ENCODE data around the gene SURF6.
"Not testable (repeated sequence)": the region's sequence is repeated elsewhere in the genome, so short reads cannot be mapped to it uniquely, and the experiment has no call there.

Gene SURF6

DNA sequence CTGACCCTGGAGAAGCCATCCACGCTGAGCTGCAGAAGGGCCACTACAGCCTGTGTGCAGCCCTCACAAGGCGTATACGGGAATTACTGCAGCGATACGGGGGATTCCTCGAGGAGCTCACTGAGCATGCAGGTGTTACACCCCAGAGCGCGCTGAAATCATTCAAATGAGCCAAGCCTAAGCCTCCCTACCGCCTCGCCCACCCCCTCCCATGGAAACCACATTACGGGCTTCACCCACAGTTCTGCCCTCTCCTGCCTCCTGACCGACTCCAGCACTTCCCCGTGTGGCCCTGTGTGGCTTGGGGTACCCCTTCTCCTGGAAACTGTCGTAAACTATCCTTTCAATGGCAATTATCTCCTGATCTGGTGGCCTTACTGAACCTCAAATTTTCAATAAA is 13.3 kb downstream of the SURF6 start:
- DNase-seq, result no peak

DNA sequence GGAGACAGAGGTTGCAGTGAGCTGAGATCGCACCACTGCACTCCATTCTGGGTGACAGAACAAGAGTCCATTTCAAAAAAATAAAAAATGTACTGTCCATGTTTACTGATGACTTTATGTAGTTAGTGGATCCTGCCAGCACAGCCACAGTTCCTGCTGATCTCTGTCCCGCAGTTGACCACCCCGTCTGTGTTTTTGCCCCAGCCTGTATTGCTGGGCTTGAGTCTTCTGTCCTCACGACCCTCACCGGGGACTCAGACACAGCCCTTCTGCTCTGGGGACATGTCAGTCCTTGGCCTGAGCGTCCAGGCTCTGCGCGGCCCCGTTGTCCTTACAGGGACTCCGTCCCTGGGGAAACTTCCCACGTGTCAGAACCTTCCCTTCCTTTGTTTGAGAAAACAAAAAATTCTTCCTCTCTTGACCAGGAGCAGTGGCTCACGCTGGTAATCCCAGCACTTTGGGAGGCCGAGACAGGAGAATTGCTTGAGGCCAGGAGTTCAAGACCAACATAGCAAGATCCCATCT is 14.5 kb downstream of the SURF6 start:
- no peak for DNase-seq

- DNase-seq, result no peak
These were observed 15.5 kb downstream of the SURF6 start for GRCh38 chr9:133320421-133320881.

DNA sequence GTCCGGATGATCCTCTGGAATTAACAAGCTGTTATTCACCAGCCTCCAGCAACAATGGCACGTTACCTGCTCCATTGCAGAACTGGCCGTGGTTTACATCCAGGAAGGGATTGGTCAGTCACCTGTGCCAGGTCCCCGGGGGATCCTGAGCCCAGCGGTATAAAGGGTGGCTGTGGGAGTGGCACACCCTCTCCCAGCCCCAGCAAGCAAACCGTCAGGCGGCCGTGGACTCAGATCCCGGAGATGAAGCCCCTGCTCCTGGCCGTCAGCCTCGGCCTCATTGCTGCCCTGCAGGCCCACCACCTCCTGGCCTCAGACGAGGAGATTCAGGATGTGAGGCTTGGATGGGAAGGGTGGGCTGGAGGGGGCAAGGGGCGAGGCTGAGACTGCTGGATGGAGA is 18.4 kb downstream of the SURF6 start:
- DNase-seq, result not testable (repeated sequence)

DNA sequence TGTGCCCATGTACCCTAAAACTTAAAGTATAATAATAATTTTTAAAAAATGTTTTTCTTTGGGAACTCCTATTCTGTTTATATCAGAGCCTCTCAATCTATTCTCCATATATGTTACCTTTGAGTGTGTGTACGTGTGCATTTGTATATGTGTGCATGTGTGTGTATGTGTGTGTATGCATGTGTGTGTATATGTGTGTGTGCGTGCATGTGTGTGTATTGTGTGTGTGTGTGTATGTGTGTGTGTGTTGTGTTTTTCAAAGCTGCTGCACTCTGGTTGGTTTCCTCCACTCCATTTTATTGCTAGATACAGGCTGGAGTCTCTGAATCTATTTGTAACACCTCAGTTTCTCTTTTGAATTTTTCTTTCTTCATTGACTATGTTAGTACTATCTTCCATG is 20.0 kb downstream of the SURF6 start:
- DNase-seq, result no peak

- DNase-seq, result no peak
These were observed 26.4 kb downstream of the SURF6 start for GRCh38 chr9:133309608-133310007.

GRCh38 chr9:133307301-133307700 is 28.7 kb downstream of the SURF6 start:
- DNase-seq, result no peak

GRCh38 chr9:133306242-133307204 is 29.5 kb downstream of the SURF6 start:
- DNase-seq, result no peak

DNA sequence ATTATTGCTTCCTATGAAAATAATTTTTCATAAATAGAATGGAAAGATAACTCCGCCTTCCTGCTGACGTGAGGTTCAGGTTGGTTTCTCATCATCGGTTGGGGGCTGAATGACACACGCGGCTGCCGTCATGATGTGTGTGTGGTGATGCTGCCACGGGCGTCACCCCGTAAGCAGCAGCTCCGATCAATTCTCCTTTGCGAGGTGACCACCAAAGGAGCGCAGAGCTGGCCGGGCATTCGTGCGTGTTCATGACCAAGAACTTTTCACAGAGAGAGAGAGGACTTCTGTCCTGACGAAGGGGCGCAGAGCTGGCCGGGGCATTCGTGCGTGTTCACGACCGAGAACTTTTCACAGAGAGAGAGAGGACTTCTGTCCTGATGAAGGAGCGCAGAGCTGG is 30.3 kb downstream of the SURF6 start:
- no peak for DNase-seq

- DNase-seq, result no peak
These were observed 31.3 kb downstream of the SURF6 start for GRCh38 chr9:133304477-133305377.

GRCh38 chr9:133304158-133304470 is 31.9 kb downstream of the SURF6 start:
- no peak for DNase-seq

GRCh38 chr9:133303266-133304157 is 32.5 kb downstream of the SURF6 start:
- no peak for DNase-seq

DNA sequence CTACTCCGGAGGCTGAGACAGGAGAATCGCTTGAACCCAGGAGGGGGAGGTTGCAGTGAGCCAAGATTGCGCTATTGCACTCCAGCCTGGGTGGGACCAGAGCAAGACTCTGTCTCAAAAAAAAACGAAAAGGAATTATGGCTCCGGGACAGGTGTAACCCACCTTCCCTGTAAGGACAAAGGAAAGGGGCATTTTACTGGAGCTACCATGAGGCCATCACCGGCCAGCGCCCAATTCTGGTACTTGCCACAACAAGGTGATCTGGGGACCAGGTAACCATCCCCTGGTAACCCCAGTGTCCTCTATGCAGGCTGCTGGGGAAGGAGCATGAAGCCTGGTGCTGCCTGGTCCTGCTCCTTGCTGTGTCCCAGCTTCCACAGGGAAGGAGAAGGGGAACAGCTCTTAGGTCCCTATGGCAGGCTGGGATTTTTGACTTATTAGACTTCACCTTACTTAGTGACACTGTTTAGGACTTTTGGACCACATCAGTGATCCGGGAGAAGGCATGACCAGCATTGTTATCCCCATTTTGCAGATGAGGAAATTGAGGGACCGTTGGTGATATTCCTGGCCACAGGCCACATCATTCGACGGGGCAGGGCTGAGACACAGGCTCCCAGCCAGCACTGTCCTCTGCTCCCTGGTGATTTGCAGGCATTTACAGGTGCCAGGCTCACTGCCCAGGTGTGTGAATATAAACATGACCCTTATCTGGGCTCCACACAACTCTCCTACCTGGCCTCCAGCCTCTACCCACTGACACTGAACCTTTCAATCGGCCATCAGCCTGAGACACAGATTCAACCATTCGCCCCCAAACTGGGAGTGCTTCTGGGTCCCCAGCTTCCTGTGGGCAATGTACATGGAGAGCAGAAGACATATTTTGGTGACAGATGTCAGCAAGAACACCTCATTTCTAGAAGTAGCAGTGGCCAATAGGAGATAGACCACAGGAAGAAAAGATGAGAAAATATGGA is 34.4 kb downstream of the SURF6 start:
- DNase-seq, result no peak

DNA sequence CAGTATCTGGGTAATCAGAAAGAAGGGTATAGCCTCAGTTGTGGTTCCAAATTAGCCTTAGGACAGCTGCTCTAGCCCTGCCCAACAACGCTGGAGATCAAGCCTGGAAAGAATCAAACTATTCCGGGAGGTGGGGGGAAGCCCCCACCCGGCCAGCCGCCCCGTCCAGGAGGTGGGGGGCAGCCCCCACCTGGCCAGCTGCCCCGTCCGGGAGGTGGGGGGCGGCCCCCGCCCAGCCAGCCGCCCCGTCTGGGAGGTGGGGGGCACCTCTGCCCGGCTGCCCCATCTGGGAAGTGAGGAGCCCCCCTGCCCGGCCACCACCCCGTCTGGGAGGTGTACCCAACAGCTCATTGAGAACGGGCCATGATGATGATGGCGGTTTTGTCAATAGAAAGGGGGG is 36.0 kb downstream of the SURF6 start:
- not testable (repeated sequence) for DNase-seq

- no peak for DNase-seq
These were observed 41.7 kb downstream of the SURF6 start for GRCh38 chr9:133294257-133294656.

GRCh38 chr9:133290751-133291302 is 45.2 kb downstream of the SURF6 start:
- DNase-seq, result no peak

- no peak for DNase-seq
These were observed 49.5 kb downstream of the SURF6 start for GRCh38 chr9:133286523-133286922.

GRCh38 chr9:133285252-133285775 is 50.7 kb downstream of the SURF6 start:
- DNase-seq, result no peak

DNA sequence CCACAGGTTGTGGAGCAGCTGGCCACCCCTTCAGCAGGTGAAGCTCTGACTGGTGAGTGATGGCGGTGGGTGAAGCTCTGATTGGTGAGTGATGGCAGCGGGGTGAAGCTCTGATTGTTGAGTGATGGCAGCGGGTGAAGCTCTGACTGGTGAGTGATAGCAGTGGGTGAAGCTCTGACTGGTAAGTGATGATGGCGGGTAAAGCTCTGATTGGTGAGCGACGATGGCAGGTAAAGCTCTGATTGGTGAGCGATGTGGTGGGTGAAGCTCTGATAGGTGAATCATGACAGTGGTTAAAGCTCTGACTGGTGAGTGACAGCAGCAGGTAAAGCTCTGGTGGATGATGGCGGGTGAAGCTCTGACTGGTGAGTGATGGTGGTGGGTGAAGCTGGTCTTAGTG is 51.6 kb downstream of the SURF6 start:
- no peak for DNase-seq

DNA sequence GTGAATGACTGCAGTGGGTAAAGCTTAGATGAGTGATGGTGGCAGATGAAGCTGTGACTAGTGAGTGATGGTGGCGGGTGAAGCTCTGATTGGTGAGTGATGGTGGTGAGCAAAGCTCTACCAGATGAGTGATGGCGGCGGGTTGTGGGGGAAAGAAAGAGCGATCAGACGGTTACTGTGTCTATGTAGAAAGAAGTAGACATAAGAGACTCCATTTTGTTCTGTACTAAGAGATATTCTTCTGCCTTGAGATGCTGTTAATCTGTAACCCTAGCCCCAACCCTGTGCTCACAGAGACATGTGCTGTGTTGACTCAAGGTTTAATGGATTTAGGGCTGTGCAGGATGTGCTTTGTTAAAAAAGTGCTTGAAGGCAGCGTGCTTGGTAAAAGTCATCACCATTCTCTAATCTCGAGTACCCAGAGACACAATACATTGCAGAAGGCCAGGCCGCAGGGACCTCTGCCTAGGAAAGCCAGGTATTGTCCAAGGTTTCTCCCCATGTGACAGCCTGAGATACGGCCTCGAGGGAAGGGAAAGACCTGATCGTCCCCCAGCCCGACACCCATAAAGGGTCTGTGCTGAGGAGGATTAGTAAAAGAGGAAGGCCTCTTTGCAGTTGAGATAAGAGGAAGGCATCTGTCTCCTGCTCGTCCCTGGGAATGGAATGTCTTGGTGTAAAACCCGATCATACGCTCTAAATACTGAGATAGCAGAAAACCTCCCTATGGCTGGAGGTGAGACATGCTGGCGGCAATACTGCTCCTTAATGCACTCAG is 52.5 kb downstream of the SURF6 start:
- not testable (repeated sequence) for DNase-seq

All from DMS 273 treated with DMSO at 0.1 percent for 48 hours (cell line).